Globus pallidus (tissue), 1 donor: ENCODE data around the gene SNCAIP.
"Not testable (repeated sequence)": the region's sequence is repeated elsewhere in the genome, so short reads cannot be mapped to it uniquely, and the experiment has no call there.

Experiments
- DNase-seq: peaks from one replicate; pipeline ENCODE4 v3.0.0-alpha.2; 2015; ENCODE audit warnings: low spot score

SNCAIP gene

DNA sequence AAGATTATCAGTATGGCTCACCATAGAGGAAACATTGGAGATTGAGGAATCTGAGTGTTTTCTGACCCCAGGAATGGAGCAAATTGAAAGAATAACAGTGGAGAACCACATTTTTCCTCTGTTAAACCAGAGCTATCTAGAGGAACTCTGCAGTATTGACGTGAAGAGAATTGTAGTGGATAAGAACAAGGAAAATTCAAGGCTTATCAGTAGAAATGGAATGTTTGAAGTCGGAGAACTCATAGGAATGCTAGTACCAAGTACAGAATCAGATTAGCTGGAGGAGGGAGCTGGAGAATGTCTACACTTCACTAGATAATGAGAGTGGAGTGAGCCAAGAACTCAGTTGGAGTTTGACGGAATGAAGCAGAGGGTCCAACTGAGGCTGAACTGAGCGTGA, 50.3 kb downstream of the SNCAIP start:
- no peak for DNase-seq

DNA sequence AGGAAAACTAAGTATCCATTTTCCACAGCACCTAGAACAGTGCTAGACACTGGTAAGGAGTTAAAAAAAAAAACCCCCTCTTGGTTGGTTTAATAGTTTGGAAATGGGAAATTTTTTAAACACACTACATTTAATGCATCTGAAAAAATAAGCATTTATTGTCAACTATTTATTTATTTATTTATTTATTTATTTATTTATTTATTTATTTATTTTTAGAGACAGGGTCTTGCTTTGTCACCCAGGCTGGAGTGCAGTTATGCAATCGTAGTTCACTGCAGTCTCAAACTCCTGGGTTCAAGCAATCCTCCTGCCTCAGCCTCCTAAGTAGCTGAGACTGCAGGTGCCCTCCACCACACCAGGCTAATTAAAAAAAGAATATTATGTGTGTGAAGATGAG, 51.6 kb downstream of the SNCAIP start:
- DNase-seq, result no peak

GRCh38 chr5:122366501-122366900, 54.5 kb downstream of the SNCAIP start:
- no peak for DNase-seq

DNA sequence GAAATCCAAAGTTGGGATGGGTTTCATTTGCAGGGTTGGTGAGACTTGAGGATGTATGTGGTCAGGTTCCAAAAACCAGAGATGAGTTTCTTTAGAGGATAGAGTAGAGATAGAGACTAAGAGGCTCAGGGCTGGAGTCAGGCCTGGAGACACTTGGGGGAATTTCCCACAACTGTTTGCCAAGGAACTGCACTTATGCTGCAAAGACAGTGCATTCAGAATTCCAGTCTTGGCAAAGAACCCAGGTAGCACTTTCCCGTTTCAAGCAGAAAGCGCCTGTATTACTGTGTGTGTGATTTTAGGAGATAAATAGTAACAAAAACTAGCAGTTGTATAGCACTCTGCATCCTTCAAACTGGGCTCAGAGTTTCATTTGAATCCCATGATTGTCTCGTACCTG, 55.4 kb downstream of the SNCAIP start:
- DNase-seq, result peak; percentile 18

DNA sequence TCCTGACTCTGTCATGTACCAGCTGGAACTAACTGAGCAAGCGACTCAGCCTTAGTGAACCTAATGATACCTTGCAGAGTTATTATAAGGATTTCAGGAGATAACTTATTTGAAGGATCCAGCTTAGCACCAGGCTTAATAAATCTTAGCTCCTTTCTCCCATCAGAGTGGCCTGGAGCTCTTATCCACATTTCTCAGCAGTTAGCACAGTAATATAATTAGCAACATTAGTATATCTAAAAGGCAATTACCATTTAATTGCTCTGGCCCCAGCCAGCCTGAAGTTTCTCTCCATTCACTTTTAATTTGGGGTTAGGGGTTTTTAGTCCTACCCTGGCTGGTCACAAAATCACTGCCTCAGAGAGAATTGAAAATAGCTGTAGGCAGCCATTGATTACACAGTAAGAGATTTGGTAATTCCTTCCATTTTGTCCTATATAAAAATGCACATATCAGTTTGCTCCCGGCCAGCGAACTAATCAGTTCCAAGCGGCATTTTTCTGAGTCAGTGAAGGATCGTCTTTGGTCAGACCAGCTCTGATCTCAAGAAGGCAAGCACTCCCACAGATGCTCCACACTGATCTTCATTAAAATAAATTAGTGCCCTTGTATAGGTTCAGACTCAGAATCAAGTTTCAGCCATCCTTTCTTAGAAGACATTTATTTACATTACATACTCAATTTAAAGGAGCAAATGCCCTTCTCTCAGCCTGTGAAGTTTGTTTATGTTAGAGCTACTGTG, 56.6 kb downstream of the SNCAIP start:
- no peak for DNase-seq

- DNase-seq, result no peak
These were observed 57.3 kb downstream of the SNCAIP start for GRCh38 chr5:122369253-122369815.

- DNase-seq, result no peak
These were observed 59.6 kb downstream of the SNCAIP start for GRCh38 chr5:122371511-122372151.

- DNase-seq, result no peak
These were observed 62.1 kb downstream of the SNCAIP start for GRCh38 chr5:122374110-122374509.

DNA sequence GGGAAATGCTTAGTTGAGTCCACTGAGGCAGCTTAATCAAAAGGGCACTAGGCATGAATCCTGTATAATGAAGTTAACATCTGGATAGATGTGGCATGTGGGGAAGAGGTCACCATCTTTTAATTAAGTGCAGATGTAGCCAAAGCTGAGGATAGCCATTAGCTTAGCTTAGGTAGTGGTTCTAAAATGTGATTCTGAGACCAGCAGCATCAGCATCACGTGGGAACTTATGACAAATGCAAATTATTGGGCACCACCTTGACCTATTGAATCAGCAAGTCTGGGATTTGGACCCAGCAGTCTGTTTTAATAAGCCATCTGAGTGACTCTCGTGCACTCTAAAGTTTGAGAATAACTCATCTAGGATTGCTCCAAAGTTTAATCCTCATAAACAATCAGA, 63.8 kb downstream of the SNCAIP start:
- DNase-seq, result no peak

DNA sequence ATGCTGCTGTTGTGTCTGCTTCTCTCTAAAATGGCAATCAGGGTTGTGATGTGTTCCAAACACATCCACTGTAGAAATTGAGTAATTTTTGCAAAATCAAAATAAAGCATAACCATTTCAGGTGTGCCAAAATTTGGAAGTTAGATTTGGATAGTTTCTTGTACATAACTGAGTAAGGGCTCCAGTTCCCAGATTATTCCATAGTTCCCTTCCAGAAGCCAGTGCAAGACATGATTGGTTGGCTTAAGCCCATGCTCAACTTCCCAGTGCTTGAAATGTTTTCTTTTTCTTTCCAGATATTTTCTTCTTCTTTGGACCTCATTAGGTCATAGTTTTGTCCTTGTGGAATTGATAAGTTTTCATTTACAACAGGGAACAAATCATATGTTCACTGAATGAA, 64.2 kb downstream of the SNCAIP start:
- no peak for DNase-seq

- DNase-seq, result no peak
These were observed 65.0 kb downstream of the SNCAIP start for GRCh38 chr5:122377026-122377425.

DNA sequence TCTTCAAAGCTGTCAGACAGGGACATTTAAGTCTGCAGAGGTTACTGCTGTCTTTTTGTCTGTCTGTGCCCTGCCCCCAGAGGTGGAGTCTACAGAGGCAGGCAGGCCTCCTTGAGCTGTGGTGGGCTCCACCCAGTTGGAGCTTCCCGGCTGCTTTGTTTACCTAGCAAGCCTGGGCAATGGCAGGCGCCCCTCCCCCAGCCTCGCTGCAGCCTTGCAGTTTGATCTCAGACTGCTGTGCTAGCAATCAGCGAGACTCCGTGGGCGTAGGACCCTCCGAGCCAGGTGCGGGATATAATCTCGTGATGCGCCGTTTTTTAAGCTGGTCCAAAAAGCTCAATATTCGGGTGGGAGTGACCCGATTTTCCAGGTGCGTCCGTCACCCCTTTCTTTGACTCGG, 70.9 kb downstream of the SNCAIP start:
- not testable (repeated sequence) for DNase-seq

GRCh38 chr5:122384739-122385235, 72.8 kb downstream of the SNCAIP start:
- DNase-seq, result no peak

DNA sequence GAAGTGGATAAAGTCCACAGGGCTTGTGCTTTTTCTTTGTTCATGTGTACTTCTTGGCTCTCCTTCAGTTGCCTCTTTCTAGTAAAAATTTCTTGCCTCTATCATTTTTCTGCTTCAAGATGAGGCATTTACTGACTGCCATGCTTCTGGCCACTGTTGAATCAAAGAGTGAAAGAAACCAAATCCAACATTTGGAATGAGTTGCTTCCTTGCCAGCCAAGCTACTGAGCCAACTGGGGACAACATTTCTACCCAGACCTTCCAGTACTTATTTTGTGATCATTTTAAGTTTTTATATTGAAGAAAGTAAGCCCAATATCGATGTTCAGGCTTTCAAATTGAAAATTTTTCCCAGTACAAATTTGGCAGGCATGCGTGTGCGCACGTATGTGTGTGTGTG, 73.2 kb downstream of the SNCAIP start:
- no peak for DNase-seq

GRCh38 chr5:122385808-122386207, 73.8 kb downstream of the SNCAIP start:
- no peak for DNase-seq

DNA sequence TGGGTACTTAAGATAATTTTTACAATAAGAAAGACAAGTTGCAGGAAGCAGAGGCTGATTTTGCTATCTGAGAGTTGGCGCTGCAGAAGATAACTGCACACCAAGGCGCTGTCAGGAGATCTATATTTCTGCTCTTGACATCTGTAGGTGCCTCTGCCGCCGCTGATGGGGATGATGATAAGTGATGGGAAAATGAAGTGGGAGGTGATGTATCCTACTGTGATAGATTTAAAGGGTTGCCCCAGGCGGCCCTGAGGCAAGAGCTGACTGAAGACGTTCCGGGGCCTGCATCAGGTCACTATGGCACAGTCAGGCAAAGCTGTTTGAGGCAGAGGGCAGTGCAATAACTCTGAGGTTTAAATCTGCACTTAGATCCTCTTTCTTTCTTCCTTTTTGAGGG, 78.1 kb downstream of the SNCAIP start:
- DNase-seq, result no peak

- no peak for DNase-seq
These were observed 78.7 kb downstream of the SNCAIP start for GRCh38 chr5:122390694-122391093.

DNA sequence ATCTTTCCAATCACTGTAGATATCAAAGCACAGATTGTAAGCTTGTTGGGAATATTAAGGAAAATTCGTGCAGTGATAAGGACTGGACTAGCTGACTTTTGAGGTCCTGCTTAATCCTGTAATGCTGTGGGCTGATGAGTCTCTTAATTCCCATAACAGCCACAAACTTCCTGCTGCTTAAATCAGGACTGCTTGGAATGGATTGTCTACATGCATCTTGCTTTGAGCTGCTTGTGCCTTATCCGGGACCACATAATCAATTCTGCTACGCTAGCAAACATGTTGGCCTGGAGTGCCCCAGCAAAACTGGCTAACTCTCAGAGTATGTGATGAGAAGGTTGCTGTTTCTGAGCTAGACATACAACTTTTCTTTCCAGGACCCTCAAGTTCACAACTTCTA, 79.6 kb downstream of the SNCAIP start:
- DNase-seq, result no peak

DNA sequence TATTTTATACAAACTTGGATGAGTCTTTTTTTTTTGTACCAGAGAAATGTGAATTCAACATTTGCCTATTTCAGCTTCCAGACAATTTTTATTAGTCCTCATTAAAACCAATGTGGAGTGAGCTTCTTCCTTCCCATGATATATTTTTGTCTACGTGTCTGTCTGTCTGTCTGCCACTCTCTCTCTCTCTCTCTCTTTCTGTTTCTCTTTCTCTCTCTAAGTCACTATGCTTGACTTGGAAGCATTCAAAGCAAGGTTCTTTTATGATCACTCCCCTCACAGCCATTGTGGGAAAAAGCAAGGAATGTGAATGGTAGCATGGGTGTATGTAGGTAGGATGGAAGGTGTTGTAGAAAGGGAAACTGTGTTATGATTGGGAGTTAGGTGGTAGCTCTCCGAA, 80.2 kb downstream of the SNCAIP start:
- no peak for DNase-seq

- no peak for DNase-seq
These were observed 80.8 kb downstream of the SNCAIP start for GRCh38 chr5:122392824-122393223.

GRCh38 chr5:122394284-122394930, 82.4 kb downstream of the SNCAIP start:
- DNase-seq, result no peak

GRCh38 chr5:122398016-122398415, 86.0 kb downstream of the SNCAIP start:
- DNase-seq, result no peak

DNA sequence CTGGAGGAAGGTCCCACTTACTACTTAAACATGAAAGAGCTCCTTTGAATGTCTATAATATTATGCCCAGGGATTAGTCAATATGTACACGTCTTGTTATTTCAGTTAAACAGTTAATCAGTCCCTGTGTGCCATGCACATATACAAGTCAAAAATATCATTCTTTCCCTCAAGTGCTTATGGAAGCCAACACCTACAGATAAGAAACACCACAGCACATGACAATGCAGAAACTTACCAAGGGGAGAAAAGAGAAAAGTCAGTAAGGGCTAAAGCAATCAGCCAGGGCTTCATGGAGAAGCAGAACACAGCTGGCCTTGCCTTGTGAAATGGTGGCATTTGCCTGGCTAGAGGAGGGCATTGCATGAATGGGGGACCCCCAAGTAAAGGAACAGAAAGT, 88.3 kb downstream of the SNCAIP start:
- DNase-seq, result no peak
